Smooth muscle cell (in vitro differentiated cells): ENCODE data around the gene DUSP22. TPM values are rescaled to one million over a fixed set of nuclear protein-coding genes. Genes with fewer than 3 reads are reported as not detected.

Experiments
- DNase-seq: peaks from one replicate; lab custom pipeline; 2025; ENCODE audit not compliant: unreplicated experiment; lab: John Stamatoyannopoulos, UW
- H2AFZ ChIP-seq: fragments of 200-600 bp; sonication (generic); 2 replicates; pipeline ENCODE4 v1.6.0; 2016; ENCODE audit warnings: antibody characterized with exemption, low read depth, mild to moderate bottlenecking
- H3F3A ChIP-seq: fragments of 200-600 bp; sonication (generic); 2 replicates; pipeline ENCODE4 v1.6.0; 2017; ENCODE audit warnings: antibody characterized with exemption, low read depth
- H3K27ac ChIP-seq: fragments of 200-600 bp; sonication (generic); 2 replicates; pipeline ENCODE4 v1.5.1; 2016; ENCODE audit warnings: low read depth, mild to moderate bottlenecking
- H3K27me3 ChIP-seq: fragments of 200-600 bp; sonication (generic); 2 replicates; pipeline ENCODE4 v1.6.1; 2016; ENCODE audit warnings: low read depth, mild to moderate bottlenecking
- H3K36me3 ChIP-seq: fragments of 200-600 bp; sonication (generic); 2 replicates; pipeline ENCODE4 v1.5.1; 2016; ENCODE audit warnings: low read depth
- H3K4me1 ChIP-seq: fragments of 200-600 bp; sonication (generic); 2 replicates; pipeline ENCODE4 v1.5.1; 2016; ENCODE audit warnings: low read depth
- H3K4me2 ChIP-seq: fragments of 200-600 bp; sonication (generic); 2 replicates; pipeline ENCODE4 v1.6.0; 2016; ENCODE audit warnings: mild to moderate bottlenecking
- H3K4me3 ChIP-seq: fragments of 200-600 bp; sonication (generic); 2 replicates; pipeline ENCODE4 v1.5.1; 2016; ENCODE audit warnings: mild to moderate bottlenecking
- H3K79me2 ChIP-seq: fragments of 200-600 bp; sonication (generic); 2 replicates; pipeline ENCODE4 v1.6.0; 2016; ENCODE audit warnings: low read depth, mild to moderate bottlenecking
- H3K9ac ChIP-seq: fragments of 200-600 bp; sonication (generic); 2 replicates; pipeline ENCODE4 v1.6.0; 2016; ENCODE audit warnings: low read depth
- H3K9me3 ChIP-seq: fragments of 200-600 bp; sonication (generic); replicated peaks from 2 replicates; pipeline ENCODE4 v1.5.1; 2016; ENCODE audit warnings: low read depth
- H4K20me1 ChIP-seq: fragments of 200-600 bp; sonication (generic); 2 replicates; pipeline ENCODE4 v1.6.0; 2016; ENCODE audit warnings: low read depth
- WGBS: methylation state at CpG from one replicate; pipeline ENCODE4 v1.1.7; 2016; ENCODE audit warnings: low lambda C conversion rate; 5-methylcytosine and 5-hydroxymethylcytosine counted together
- polyA plus RNA-seq: library from polyadenylated mRNA; unstranded; fragments of >200 nt; fragmentation: Nextera tagmentation; extraction: Ambion mirVana; gene quantifications from 2 replicates; pipeline ENCODE4 v1.2.1, GENCODE V29; 2016
- total RNA-seq: library from RNA; depleted of rRNA; stranded (reverse); fragments of >200 nt; gene quantifications from 2 replicates; pipeline ENCODE4 v1.2.3, GENCODE V29; 2014
- TF ChIP-seq, protein P1 (sequence below): fragments of 200-600 bp; sonication (generic); IDR thresholded peaks from 2 replicates; pipeline ENCODE4 v1.5.1; 2017; ENCODE audit warnings: borderline replicate concordance, mild to moderate bottlenecking, antibody characterized with exemption; ENCODE audit not compliant: insufficient read depth, poor library complexity, severe bottlenecking

DUSP22 gene
- total and polyA plus RNA-seq, 2 experiments from 2014 or later = 16.3 to 19.1 TPM

GRCh38 chr6:352896-353470 lies 60.7 kb downstream of the DUSP22 start:
- H2AFZ ChIP-seq = no peak overlapping the region
- no peak overlapping the region for H3K27ac ChIP-seq
- no peaks in the 10 kb centered on the region for H3F3A ChIP-seq
- H3K79me2 ChIP-seq = no peaks in the 10 kb centered on the region
- no peaks in the 10 kb centered on the region for H3K27me3 ChIP-seq
- no peak overlapping the region for H3K4me3 ChIP-seq
- TF ChIP-seq, protein P1, sequence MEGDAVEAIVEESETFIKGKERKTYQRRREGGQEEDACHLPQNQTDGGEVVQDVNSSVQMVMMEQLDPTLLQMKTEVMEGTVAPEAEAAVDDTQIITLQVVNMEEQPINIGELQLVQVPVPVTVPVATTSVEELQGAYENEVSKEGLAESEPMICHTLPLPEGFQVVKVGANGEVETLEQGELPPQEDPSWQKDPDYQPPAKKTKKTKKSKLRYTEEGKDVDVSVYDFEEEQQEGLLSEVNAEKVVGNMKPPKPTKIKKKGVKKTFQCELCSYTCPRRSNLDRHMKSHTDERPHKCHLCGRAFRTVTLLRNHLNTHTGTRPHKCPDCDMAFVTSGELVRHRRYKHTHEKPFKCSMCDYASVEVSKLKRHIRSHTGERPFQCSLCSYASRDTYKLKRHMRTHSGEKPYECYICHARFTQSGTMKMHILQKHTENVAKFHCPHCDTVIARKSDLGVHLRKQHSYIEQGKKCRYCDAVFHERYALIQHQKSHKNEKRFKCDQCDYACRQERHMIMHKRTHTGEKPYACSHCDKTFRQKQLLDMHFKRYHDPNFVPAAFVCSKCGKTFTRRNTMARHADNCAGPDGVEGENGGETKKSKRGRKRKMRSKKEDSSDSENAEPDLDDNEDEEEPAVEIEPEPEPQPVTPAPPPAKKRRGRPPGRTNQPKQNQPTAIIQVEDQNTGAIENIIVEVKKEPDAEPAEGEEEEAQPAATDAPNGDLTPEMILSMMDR = no peak
- WGBS = 78% methylated on average over 11 of the region's 11 CpGs
- no peak overlapping the region for H3K4me2 ChIP-seq
- H3K9ac ChIP-seq = no peak overlapping the region
- DNase-seq = no peak
- H3K4me1 ChIP-seq = no peaks in the 10 kb centered on the region
- H3K36me3 ChIP-seq = no peaks in the 10 kb centered on the region
- H3K9me3 ChIP-seq = no peaks in the 10 kb centered on the region
- no peaks in the 10 kb centered on the region for H4K20me1 ChIP-seq

- Histone ChIP-seq H3K9me3 (no peaks in the 10 kb centered on the region), H3K27ac (no peak overlapping the region), H3K4me1 (no peaks in the 10 kb centered on the region), H3K79me2 (no peaks in the 10 kb centered on the region), H3K27me3 (no peaks in the 10 kb centered on the region), H3K36me3 (no peaks in the 10 kb centered on the region), H3F3A (no peaks in the 10 kb centered on the region), H3K9ac (no peak overlapping the region), H3K4me3 (no peak overlapping the region), H3K4me2 (no peak overlapping the region), H4K20me1 (no peaks in the 10 kb centered on the region), H2AFZ (no peak overlapping the region)
- TF ChIP-seq, protein P1 = no peak
- DNase-seq = no peak
- 85% methylated on average over 18 of the region's 18 CpGs for WGBS
These were observed 61.6 kb downstream of the DUSP22 start for GRCh38 chr6:353642-354614.

DNA sequence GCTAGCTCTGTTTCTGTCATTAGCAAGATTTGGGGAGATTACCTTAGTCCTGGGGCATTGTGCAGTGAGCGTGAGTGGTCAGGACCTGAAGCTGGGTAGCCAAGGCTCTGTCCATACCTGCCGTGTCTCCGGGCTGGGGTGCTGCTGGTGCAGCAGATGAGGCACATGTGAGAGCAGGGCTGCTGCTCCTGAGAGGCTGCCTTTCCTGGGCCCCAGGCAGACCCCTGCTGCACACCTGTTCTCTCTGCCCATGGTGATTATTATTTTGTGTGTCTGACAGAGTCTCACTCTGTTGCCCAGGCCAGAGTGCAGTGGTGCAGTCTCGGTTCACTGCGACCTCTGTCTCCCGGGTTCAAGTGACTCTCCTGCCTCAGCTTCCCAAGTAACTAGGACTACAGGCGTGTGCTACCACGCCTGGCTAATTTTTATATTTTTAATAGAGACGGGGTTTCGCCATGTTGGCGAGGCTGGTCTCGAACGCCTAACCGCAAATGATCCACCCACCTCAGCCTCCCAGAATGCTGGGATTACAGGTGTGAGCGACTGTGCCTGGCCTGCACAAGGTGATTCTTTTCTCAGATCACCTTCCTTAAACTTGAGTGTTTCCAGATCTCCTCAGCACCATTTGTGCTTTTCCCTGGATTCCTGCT lies 62.5 kb downstream of the DUSP22 start:
- no peaks in the 10 kb centered on the region for H3F3A ChIP-seq
- H3K4me3 ChIP-seq = no peak overlapping the region
- no peak overlapping the region for H3K27ac ChIP-seq
- no peaks in the 10 kb centered on the region for H3K4me1 ChIP-seq
- H3K36me3 ChIP-seq = no peaks in the 10 kb centered on the region
- H3K4me2 ChIP-seq = no peak overlapping the region
- H3K79me2 ChIP-seq = no peaks in the 10 kb centered on the region
- 88% methylated on average over 15 of the region's 15 CpGs for WGBS
- TF ChIP-seq, protein P1 = no peak
- H3K27me3 ChIP-seq = no peaks in the 10 kb centered on the region
- H3K9ac ChIP-seq = no peak overlapping the region
- H3K9me3 ChIP-seq = no peaks in the 10 kb centered on the region
- no peak overlapping the region for H2AFZ ChIP-seq
- H4K20me1 ChIP-seq = no peaks in the 10 kb centered on the region
- no peak for DNase-seq
